NK-92 treated with Interleukin-12 subunit alpha and Interleukin-12 subunit beta, amount 100 ng/mL, for 24 hours (cell line): ENCODE measurements around the gene ANKMY1.

Experiments
- DNase-seq: peaks from one replicate; lab custom pipeline; 2025; lab: John Stamatoyannopoulos, UW

ANKMY1 gene

GRCh38 chr2:240447934-240448333 lies 109.9 kb downstream of the ANKMY1 start:
- no peak for DNase-seq

GRCh38 chr2:240447331-240447730 lies 110.5 kb downstream of the ANKMY1 start:
- DNase-seq, result no peak

DNA sequence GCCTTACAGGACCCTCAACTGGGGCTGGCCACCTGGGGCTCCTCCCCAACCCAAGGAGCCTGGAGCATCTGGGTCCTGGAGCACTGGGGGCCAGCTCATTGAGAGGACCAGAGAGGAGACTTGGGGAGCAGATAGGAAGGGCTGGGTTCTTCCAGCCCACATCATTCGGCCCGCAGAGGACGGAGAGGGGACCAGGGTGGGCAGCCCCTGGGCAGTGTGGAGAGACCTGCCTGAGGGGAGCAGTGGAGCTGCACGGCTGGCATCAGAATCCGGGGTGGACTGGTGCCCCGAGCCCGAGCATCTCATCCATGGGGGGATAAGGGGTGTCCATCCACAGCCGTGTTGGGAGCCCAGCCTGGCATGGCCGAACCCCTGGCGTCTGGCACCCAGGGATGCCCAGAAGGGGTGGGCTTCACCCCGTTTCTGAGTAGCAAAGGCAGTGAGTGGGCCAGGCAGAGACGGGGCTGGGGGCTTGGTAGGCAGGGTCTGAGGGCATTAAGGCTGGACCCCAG lies 111.1 kb downstream of the ANKMY1 start:
- no peak for DNase-seq

- DNase-seq, result no peak
Measured at GRCh38 chr2:240445961-240446663, 111.7 kb downstream of the ANKMY1 start.

DNA sequence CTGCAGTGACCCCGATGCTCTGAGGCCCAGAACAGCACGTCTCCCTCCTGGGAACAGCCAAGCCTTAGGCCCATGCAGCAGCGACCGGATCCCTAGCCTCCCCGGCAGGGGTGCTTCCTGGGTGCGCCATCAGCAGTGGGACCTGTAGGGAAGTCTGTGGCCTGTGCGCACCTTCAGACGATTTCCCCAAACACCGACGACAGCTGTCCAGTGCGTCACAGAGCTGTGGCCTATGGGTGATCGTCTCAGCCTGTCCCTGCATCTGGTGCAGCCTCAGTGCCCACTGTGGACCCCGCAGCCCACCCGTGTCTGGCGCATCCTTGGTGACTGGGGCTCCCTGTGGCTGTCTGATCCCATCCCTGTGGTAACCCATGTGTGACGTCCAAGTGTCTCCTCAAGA lies 113.3 kb downstream of the ANKMY1 start:
- DNase-seq, result no peak

GRCh38 chr2:240443891-240444301 lies 113.9 kb downstream of the ANKMY1 start:
- no peak for DNase-seq

DNA sequence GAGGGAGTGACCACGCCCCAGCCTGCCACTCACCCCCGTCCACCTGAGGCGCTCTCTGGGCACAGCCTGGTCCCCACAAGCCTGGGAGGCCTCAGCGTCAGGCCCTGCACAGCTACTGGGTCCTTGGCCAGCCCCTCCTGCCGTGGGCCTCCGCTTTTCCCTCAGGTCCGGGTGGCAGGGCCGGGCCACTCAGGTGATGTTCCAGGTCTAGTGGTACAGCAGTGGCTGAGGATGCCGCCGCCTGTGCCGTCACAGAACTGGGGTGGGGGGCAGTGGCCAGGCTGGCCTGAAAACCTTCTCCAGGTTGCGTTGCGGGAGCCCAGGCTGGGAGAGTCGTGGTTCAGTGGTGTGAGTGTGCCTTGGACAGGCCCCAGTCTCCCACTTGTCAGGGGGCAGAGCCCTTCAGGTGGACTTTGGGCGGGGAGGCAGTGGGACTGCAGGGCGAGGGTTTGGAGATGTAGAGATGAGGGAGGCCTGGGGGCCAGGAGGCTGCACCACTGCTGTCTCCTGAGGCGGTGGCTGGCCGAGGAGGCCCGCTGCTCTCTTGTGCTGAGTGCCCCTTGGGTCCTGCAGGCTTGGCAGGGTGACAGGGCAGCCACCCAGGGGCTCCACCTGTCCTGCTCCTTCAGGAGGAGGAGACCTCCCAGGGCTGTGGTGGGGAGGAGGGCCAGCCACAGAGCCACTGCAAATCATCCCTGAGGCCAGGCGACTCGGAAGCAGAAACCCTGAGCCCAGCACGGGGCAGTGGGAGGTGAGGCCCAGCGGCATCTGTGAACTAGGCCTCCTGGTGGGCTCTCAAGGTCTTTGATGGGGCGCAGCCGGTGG lies 114.7 kb downstream of the ANKMY1 start:
- DNase-seq, result no peak

- DNase-seq, result no peak
Measured at GRCh38 chr2:240441993-240442411, 115.8 kb downstream of the ANKMY1 start.

DNA sequence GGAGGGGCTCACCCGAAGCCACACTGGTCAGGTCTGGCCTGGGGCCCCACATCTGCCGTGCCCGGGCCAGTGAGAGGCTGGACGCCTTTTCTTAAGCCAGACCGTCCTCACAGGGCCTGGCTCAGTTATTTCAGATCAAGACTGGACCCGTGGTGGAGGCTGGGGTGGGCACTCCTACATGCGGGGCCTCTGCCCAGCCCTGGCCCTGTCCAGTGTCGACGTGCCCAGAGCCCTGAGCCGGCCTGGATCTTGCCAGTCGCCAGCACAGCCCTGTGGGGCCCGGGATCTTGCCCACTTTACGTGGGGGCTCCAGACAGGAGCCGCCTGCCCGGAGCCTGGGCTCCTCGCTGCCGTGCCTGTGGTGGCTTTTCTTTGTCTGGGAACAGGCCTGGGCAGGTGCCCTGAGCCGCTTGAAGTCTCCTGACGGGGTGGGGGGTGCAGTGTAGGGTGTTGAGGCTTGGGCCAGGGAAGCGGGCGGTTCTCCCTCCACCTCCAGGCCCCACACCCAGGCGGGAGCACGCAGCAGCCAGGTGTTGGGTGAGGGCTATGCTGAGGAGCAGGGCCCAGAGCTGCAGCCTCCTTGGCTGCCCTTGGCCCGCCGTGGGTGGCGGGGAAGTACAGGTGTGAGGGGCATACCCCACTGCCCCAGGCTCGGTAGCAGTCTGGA lies 116.3 kb downstream of the ANKMY1 start:
- DNase-seq, result no peak

DNA sequence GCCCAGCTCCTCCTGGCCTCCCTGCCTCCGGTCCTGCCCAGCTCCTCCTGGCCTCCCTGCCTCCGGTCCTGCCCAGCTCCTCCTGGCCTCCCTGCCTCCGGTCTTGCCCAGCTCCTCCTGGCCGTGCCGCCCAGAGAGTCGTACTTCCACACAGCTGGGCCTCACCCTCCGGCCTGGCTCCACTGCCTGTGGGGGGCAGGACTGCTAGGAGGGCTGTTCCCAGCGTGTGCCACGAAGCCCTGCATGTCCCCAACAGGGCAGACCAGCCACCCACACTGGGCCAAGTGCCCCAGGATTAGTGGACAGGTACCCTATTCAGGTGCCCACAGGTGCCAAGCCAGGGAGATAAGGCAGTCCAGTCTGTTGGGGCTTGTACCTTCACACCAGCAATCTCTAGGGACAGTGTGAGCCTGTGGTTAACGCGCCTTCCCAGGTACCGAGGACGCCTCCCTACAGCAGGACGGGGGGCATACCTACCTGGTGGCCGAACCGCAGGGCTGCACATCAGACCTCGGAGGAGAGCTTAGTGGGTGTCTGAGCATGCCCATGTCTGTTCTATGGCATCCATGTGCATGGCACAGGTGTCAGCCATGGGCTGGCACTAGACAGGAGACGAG lies 117.0 kb downstream of the ANKMY1 start:
- DNase-seq, result no peak

DNA sequence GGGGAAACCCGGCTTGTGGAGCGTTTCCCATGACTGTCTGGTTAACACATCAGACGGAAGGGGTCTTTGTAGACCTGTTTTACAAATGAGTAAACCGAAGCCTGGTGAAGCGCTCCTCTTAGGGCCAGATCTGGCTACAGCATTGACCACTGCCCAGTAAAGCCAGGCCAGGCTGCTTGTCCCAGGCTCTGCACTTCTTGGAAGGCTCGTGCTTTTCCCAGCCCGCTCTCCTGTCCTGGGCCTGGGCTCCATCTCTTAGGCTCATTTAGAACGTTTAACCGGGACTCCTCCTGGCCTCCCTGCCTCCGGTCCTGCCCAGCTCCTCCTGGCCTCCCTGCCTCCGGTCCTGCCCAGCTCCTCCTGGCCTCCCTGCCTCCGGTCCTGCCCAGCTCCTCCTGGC lies 117.5 kb downstream of the ANKMY1 start:
- DNase-seq, result no peak

DNA sequence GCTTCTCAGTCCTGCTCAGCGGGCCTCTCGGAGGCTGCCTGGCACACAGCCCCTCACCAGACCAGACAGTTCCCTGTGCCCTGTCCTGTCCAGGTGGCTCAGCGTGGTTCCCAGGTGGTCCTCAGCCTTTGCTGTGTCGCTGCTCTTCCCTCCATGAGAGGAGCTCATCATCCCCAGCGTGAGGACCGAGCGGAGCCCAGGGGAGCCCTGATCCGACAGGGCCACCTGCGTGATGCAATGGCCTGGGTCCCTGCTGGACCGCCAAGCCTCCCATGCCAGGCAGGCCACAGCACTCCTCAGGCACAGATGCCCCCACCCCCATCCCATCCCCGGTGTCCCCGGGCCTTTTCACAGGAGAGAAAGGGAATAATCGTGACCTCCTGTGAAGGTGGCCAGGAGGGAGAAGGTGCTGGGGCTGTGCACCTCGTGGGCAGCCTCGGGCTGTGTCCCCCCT lies 118.1 kb downstream of the ANKMY1 start:
- DNase-seq, result no peak

GRCh38 chr2:240438810-240439697 lies 118.7 kb downstream of the ANKMY1 start:
- DNase-seq, result no peak

DNA sequence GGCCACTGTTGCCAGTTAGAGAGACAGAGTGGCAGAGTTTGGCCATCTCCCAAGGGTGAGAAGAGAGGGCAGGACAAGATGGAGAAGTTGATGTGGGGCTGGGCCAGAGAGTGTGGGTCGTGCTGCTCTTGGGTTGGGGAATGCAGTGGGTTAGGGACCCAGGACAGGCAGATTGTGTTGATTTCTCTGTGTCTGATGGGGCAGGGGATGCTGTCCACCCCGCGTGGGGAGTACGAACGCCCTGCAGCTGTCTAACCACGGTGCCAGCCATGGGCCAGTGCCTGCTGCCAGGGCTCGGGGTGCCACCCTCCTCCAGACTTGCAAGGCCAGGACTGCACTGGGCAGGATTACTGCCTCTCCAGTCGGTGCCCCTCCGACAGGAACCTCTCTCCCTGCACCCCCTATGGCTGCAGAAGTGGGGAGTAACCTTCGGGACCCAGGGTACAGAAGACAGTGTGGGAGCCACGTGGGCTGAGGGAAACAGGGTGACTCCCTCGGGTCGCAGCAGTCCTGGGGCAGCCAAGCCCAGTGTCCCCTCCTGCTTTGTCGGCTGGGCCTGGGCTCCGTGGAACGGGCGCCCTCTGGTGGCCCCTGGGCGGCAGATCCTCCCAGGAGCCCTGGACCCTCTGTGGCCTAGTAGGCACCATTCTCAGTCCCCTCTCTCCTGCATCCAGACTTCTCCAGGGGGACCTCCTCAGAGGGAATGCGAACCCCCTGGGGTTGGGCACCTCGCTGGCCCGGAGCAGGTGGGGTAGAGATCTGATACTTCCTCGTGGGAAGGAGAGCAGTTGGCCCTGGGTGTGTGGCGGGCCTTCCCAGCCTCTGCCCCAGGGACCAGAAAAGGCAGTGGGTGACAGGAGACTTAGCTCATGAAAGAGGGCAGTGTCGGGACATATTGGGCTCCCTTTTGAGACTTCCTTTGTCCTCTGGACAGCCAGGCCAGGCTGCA lies 119.7 kb downstream of the ANKMY1 start:
- DNase-seq, result peak; percentile 46

DNA sequence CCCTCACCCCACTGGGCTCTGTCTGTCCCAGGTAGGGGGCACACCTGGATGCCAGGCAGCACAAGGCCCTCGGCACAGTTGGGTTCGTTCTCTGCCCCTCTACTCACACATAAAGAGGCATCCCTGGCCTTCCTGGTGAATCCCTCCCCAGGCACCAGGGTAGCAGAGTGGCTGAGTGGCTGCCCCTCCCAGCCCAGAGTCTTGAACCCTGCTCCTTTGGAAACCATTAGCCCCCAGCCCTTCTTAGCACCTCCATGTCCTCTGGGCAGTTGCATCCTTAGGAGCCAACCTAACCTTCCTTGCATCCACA lies 120.3 kb downstream of the ANKMY1 start:
- DNase-seq, result no peak

GRCh38 chr2:240436683-240437550 lies 120.9 kb downstream of the ANKMY1 start:
- DNase-seq, result no peak

- no peak for DNase-seq
Measured at GRCh38 chr2:240435948-240436682, 121.7 kb downstream of the ANKMY1 start.

- DNase-seq, result no peak
Measured at GRCh38 chr2:240435457-240435947, 122.3 kb downstream of the ANKMY1 start, which contains the start of gene GPC1. TSS of gene GPC1 (plus strand) at chr2:240435663. CDS start at chr2:240435919, 256 bp downstream.
